ENCODE measurements around the gene SCCPDH. TPM values are rescaled to one million over a fixed set of nuclear protein-coding genes. Genes with fewer than 3 reads are reported as not detected.

SCCPDH gene
- total and polyA plus RNA-seq, 9 of the 15 experiments (the other 6 are each of a cell fraction or from before 2014, with no cell fraction given): 7.0 to 61.9 (median 38.3) TPM

DNA sequence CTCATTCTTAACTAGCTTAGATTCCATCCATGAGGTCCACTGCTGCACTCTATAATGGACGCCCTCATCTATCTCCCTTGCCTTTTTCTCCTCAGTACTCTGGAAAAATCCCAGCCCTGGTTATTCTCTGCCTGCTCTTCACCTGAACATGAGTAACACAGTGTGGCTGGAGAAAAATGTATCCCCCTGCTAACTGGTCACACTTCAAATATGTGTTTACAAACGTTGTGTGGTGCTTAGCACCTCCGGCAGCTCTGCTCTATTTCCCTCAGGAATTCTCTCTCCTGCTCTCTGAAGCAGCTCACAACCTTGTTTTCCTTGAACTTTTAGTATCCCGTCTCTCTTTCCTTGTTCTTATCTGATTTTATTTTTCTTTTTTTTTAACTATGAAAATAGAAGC is 4.1 kb downstream of the SCCPDH start:
- WGBS (ENCODE audit: insufficient coverage, low coverage, missing lambda C conversion rate): 68% methylated on average over 4 of the region's 4 CpGs
- POLR2A ChIA-PET: no interaction called here
- FAIRE-seq: no peak

More for the DNA sequence above, 4.1 kb downstream of the SCCPDH start:
- H3K9me1 ChIP-seq (ENCODE audit: control insufficient read depth, insufficient read depth, low read length): no peaks in the 10 kb centered on the region
- H3K27me3 ChIP-seq (ENCODE audit: control insufficient read depth in 2 of 2, insufficient read depth in 2 of 2, low read length in 2 of 2): no peaks in the 10 kb centered on the region
- H3K4me3 ChIP-seq: no peak overlapping the region
- DNase-seq (ENCODE audit: extremely low read depth in 1 of 4, low spot score in 3 of 4): no peak
- H3K9ac ChIP-seq (ENCODE audit: insufficient read depth in 1 of 2, low read depth in 2 of 2, low read length in 2 of 2): no peak overlapping the region
- peaks cover 5% of the 10 kb centered on the region for H3K9me3 ChIP-seq (replicated peaks; ENCODE audit: control insufficient read depth, insufficient read depth, low read depth, low read length)
- H4K20me1 ChIP-seq (replicated peaks; ENCODE audit: control insufficient read depth, insufficient read depth, low read length): no peaks in the 10 kb centered on the region
- H2AFZ ChIP-seq (ENCODE audit: low read depth, low read length): no peak overlapping the region
- TF ChIP-seq, protein P1, sequence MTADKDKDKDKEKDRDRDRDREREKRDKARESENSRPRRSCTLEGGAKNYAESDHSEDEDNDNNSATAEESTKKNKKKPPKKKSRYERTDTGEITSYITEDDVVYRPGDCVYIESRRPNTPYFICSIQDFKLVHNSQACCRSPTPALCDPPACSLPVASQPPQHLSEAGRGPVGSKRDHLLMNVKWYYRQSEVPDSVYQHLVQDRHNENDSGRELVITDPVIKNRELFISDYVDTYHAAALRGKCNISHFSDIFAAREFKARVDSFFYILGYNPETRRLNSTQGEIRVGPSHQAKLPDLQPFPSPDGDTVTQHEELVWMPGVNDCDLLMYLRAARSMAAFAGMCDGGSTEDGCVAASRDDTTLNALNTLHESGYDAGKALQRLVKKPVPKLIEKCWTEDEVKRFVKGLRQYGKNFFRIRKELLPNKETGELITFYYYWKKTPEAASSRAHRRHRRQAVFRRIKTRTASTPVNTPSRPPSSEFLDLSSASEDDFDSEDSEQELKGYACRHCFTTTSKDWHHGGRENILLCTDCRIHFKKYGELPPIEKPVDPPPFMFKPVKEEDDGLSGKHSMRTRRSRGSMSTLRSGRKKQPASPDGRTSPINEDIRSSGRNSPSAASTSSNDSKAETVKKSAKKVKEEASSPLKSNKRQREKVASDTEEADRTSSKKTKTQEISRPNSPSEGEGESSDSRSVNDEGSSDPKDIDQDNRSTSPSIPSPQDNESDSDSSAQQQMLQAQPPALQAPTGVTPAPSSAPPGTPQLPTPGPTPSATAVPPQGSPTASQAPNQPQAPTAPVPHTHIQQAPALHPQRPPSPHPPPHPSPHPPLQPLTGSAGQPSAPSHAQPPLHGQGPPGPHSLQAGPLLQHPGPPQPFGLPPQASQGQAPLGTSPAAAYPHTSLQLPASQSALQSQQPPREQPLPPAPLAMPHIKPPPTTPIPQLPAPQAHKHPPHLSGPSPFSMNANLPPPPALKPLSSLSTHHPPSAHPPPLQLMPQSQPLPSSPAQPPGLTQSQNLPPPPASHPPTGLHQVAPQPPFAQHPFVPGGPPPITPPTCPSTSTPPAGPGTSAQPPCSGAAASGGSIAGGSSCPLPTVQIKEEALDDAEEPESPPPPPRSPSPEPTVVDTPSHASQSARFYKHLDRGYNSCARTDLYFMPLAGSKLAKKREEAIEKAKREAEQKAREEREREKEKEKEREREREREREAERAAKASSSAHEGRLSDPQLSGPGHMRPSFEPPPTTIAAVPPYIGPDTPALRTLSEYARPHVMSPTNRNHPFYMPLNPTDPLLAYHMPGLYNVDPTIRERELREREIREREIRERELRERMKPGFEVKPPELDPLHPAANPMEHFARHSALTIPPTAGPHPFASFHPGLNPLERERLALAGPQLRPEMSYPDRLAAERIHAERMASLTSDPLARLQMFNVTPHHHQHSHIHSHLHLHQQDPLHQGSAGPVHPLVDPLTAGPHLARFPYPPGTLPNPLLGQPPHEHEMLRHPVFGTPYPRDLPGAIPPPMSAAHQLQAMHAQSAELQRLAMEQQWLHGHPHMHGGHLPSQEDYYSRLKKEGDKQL (CRISPR knock-in tag; IDR thresholded peaks at IDR 0.05; ENCODE audit: borderline replicate concordance): no peak
- no peak for TF ChIP-seq EHMT2 (IDR thresholded peaks at IDR 0.05)
- TF ChIP-seq ZNF717 (CRISPR knock-in tag; IDR thresholded peaks at IDR 0.05): no peak
- TF ChIP-seq PHB (CRISPR knock-in tag; IDR thresholded peaks at IDR 0.05): no peak
- TF ChIP-seq SMARCB1 (IDR thresholded peaks at IDR 0.05; ENCODE audit: insufficient read length, low read depth): no peak
- TF ChIP-seq TCF7L2 (IDR thresholded peaks at IDR 0.05; ENCODE audit: low read depth, low read length): no peak
- TF ChIP-seq NCOR1 (IDR thresholded peaks at IDR 0.05): no peak
- TF ChIP-seq, protein P2, sequence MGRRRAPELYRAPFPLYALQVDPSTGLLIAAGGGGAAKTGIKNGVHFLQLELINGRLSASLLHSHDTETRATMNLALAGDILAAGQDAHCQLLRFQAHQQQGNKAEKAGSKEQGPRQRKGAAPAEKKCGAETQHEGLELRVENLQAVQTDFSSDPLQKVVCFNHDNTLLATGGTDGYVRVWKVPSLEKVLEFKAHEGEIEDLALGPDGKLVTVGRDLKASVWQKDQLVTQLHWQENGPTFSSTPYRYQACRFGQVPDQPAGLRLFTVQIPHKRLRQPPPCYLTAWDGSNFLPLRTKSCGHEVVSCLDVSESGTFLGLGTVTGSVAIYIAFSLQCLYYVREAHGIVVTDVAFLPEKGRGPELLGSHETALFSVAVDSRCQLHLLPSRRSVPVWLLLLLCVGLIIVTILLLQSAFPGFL (CRISPR knock-in tag; IDR thresholded peaks at IDR 0.05): no peak
- no peak for TF ChIP-seq XRCC3 (IDR thresholded peaks at IDR 0.05)
- TF ChIP-seq ATF1 (CRISPR knock-in tag; IDR thresholded peaks at IDR 0.05): no peak
- no peak for TF ChIP-seq ATF1 (tag; IDR thresholded peaks at IDR 0.05)
- TF ChIP-seq MCM2 (IDR thresholded peaks at IDR 0.05; ENCODE audit: low read depth): no peak
- peaks cover 0 to 14% of the 10 kb centered on the region in 2 experiments; a peak in 3 of 5 replicates for H3K4me1 ChIP-seq (replicated peaks in 1 of 2; ENCODE audit: control insufficient read depth in 2 of 2, insufficient read depth in 2 of 2, low read length in 2 of 2)
- peaks cover 24% of the 10 kb centered on the region for H3K79me2 ChIP-seq (ENCODE audit: control insufficient read depth, insufficient read depth, low read length)
- H3K27ac ChIP-seq (ENCODE audit: extremely low read depth, low read depth, low read length): no peak overlapping the region
- H3K36me3 ChIP-seq (ENCODE audit: control insufficient read depth, insufficient read depth, low read length): peaks cover 55% of the 10 kb centered on the region
- in situ Hi-C loops (cut with MboI) (no loop called here), intact Hi-C loops (cut with micrococcal nuclease) (no loop called here)
- ATAC-seq: no peak
- CTCF ChIA-PET (ENCODE audit: low intra/inter-chr PET ratio): no interaction called here
- no peak overlapping the region for H3K4me2 ChIP-seq (ENCODE audit: insufficient read depth, low read length)
- BruUV-seq (replicated peaks): no TSS peak
